ENCODE data around the gene CENPS.

The CENPS gene

GRCh38 chr1:10489291-10490055 lies 59.2 kb downstream of the CENPS start:
- in situ Hi-C loops (cut with MboI; ENCODE audit: low sequenced_read_pairs), result no loop called here

GRCh38 chr1:10490286-10490970 lies 60.2 kb downstream of the CENPS start:
- in situ Hi-C loops (cut with MboI; ENCODE audit: low sequenced_read_pairs), result no loop called here

All from HL-60/S4 (cell line).